Naive thymus-derived CD8-positive, alpha-beta T cell (primary cell): Measurements from ENCODE around the gene OARD1. TPM values are rescaled to one million over a fixed set of nuclear protein-coding genes. Genes with fewer than 3 reads are reported as not detected.

Experiments
- polyA plus RNA-seq, 3 donors: library from polyadenylated mRNA; unstranded; fragments of 300-500 nt; fragmentation: Illumina TruSeq; gene quantifications; one replicate each; pipeline ENCODE4 v1.2.3, GENCODE V29; 2021
- total RNA-seq, 8 experiments: library from RNA in 2 of 8; stranded (reverse) in 2 of 8; gene quantifications; one replicate each; pipeline ENCODE4 v1.2.3 and lab custom pipeline; 2021 to 2026

OARD1 gene
- total and polyA plus RNA-seq, 5 experiments from 2014 or later: 41.2 to 52.1 (median 48.5) TPM

Other genes starting within 250 kb of the OARD1 start
- gene UNC5CL, start 33.1 kb downstream of the OARD1 start, total RNA-seq: 1 to 10 TPM; 6.3 to 7.3 TPM
- under 1 TPM in 2 of 3 donors, not detected in 1; 0.07 to 0.34 TPM for gene UNC5CL, start 33.1 kb downstream of the OARD1 start, polyA plus RNA-seq
- not detected for gene TSPO2, start 29.9 kb downstream of the OARD1 start, total RNA-seq
- gene TSPO2, start 29.9 kb downstream of the OARD1 start, polyA plus RNA-seq: not detected
- not detected for gene APOBEC2, start 19.2 kb downstream of the OARD1 start, total RNA-seq
- gene APOBEC2, start 19.2 kb downstream of the OARD1 start, polyA plus RNA-seq: under 1 TPM in 2 of 3 donors, not detected in 1; 0.39 to 0.45 TPM
- 10 to 100 TPM; 58.9 to 60.0 TPM for gene NFYA, start 618 bp upstream of the OARD1 start, total RNA-seq
- 10 to 100 TPM; 17.0 to 27.9 (median 20.4) TPM for gene NFYA, start 618 bp upstream of the OARD1 start, polyA plus RNA-seq
- gene TREML1, start 82.0 kb upstream of the OARD1 start, total RNA-seq: not detected
- gene TREML1, start 82.0 kb upstream of the OARD1 start, polyA plus RNA-seq: not detected
- gene TREM2, start 90.8 kb upstream of the OARD1 start, total RNA-seq: under 1 TPM in 1 of 2 experiments, not detected in 1; 0.49 TPM
- not detected for gene TREM2, start 90.8 kb upstream of the OARD1 start, polyA plus RNA-seq
- 1 to 10 TPM; 1.7 to 1.9 TPM for gene TREML2, start 128.8 kb upstream of the OARD1 start, total RNA-seq
- 1 to 10 TPM in 1 of 3 donors, under 1 TPM in 2; 0.65 to 1.5 (median 0.70) TPM for gene TREML2, start 128.8 kb upstream of the OARD1 start, polyA plus RNA-seq
- gene TREML4, start 156.0 kb upstream of the OARD1 start, total RNA-seq: not detected
- gene TREML4, start 156.0 kb upstream of the OARD1 start, polyA plus RNA-seq: not detected
- not detected for gene TREM1, start 214.3 kb upstream of the OARD1 start, total RNA-seq
- under 1 TPM in 1 of 3 donors, not detected in 2; 0.36 TPM for gene TREM1, start 214.3 kb upstream of the OARD1 start, polyA plus RNA-seq